HG02588 (cell line): Measurements from ENCODE around the gene HOXA7.

Experiments
- ATAC-seq: cut with Tn5 transposase; IDR thresholded peaks from one replicate; pipeline ENCODE4 v1.9.1; 2021; ENCODE audit warnings: mild to moderate bottlenecking, moderate library complexity; ENCODE audit not compliant: unreplicated experiment

The HOXA7 gene

DNA sequence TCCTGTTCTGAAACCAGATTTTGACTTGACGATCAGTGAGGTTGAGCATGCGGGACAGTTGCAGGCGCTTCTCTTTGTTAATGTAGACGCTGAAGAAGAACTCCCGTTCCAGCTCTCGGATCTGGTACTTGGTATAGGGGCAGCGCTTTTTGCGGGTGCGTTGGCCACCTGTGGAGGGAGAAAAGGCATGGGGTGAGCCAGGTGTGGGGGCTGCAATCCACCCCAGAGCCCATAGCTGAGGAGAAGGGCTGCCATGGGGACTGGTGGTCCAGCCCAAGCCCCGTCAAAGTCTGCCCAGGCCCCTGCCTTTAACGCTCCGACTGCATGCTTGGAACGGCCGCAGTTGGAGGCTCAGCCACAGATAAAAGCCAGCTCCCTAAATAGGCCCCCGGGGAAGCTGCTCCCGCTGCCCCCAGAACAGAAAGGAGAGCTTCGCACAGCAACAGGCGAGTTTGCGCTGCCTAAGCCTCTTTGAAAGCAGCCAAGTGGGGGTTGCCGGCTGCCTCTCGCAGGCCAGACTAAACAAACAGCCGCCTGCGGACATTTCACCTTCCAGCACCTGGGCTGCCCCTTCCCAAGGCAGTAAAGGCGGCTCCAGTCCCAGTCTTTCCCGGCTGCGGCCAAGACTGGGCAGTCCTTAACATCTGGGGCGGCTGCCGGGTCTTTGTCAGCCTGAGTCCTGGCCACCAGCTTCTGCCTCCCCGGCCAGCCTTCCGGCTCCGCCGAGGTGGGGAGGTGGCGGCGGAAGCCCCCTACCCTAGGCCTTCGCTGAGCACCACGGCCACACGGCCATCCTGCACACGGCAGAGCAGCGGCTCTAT is 26.6 kb upstream of the HOXA7 start:
- ATAC-seq = no peak

DNA sequence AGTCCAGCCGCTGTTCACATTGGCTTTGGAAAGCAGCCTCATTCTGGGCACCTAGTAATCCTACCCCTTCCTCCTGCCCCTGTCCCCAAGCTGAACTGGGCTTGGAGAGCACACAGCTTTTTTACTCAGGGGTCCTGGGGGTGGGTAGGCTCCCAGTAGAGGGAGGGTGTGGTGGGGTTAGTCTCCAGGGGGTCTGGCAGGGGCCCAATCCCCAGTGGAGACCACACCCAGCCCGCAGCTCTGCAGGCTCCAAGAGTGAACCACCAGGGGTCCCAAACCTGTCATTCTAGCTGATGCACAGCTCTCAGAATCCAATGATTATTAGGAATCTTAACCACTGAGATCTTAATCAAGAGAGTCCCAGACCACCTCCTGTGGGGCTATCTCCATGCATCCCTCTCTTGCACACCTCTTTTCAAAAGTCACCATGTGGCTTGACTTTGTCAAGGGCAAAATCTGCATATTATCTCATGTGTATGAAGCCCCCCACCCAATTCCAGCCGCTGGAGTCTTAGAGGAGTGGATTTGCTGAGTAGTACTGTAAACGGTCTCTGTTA is 25.9 kb upstream of the HOXA7 start:
- no peak for ATAC-seq

DNA sequence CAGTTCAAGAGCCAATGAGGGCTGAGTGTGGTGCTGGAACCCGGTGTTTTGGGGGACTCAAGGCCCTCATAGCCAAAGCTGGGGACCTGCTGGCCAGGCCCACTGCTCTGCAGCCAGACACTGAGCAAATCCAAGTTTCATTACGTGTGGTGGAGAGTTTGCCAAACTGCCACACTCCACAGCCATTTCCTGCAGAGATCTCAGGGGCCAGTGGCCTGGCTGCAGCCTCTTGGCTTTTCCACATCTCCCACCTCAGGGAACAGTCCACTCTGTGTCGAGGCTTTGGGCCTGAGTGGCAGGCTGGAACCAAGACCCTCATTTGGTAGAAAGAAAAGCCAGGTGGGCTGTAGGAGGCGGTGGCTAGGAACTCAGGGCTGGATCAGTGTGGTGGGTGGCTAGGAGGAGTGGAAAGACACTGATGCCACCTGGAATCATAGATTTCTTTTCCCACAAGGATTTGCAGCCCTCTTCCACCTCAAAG is 25.4 kb upstream of the HOXA7 start:
- no peak for ATAC-seq

DNA sequence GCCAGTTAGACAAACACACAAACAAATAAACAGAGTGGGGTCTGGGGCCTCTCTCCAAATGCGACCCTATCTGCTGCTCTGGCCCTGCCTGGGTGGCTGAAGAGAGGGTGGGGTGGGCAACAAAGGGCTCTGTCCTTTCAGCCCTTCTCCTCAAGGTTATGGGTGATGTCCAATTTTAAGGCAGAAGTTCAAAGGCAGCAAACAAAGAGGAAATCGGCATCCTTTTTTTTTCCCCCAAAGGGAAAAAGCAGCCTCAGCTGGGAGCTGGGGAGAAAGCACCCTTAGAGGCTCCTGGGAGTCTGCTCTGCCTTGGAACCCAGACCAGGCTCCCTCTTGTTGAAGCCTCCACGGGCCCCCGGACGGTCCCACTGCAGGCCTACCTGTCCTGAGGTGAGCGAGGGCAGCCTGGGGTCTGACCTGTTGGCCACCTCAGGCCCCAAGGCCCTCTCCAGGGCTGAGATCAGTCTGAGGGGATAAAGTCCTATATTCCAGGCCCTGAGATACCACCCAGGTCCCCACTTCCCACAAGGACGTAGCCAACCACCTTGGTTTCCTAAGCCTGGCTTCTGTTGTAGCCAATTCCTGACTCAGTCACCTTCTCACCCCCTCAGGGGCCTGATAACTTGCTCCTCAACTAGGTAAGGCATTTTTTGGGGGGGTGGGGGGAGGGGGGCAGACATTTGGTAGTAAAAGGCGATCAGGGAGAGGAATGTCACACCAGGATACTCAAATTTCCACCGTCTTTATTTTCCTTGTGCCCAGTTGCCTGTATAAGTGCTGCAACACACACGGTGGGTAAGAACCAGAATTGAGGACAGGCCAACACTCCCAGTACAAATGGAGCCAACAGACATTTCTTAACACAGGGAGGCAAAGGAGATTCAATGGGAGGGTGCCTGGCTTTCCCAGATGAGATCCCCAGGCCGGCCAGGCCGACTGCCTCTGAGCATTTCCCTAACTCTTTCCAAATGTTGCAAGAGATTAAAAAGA is 24.3 kb upstream of the HOXA7 start:
- ATAC-seq = no peak

DNA sequence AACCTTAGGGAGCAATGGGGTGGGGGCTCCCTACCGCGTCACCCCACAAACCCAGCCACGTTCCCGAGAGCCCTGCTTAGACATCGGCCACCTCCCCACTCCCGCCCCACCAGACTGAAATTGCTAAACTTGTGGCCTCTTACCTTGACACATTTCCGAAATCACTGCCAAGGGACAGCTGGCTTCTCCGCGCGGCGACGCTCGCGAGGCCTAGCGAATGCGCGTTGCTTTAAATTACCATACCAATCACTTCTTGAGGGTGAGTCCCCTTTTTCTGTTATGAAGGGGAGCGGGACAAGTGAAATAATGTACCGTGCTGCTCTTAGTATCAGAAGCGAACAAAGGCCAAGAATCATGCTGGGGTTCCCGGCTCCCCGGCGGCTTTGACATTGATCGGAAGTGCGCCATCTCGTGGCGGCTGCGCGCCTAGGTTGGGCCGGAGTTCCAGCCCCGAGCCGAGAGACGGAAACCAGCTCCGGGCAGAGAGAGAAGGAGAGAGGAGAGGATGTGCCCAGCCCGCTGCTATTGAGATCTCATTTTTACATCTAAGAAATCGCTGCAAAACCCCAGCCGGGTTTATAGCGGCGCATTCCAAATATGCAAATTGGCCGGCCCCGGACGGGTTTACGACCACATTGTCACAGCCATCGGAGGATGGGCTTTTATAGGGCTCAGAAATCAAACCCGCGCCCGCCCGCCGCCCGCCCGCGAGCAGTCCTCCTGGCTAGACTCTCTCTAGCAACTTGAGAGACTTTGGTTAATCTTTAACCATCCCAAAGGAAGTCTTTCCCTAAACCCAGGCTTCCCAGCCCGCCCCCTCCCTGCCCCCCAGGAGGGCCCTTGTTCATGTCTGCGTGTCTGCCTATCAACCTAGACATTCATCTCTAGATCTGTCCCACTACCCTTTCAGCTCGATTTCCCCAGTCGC is 23.3 kb upstream of the HOXA7 start:
- ATAC-seq = no peak

DNA sequence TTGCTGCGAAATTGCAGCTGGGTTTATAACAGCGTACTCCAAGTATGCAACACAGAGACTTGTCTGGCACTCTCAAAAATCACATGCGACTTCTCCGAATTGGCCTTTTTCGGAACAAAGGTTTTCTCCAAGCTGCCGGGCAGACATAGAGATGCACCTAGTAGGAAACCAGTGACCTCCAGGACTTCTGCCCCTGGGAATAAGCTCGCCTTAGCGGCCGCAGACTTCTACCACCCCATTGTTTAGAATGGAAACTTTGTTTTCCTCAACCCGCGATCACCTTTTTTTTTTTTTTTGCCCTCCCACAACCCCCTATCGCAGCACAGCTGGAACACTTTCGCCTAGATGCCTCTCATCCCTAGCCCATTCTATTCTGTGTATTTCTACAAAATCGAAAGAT is 22.6 kb upstream of the HOXA7 start:
- ATAC-seq = no peak

DNA sequence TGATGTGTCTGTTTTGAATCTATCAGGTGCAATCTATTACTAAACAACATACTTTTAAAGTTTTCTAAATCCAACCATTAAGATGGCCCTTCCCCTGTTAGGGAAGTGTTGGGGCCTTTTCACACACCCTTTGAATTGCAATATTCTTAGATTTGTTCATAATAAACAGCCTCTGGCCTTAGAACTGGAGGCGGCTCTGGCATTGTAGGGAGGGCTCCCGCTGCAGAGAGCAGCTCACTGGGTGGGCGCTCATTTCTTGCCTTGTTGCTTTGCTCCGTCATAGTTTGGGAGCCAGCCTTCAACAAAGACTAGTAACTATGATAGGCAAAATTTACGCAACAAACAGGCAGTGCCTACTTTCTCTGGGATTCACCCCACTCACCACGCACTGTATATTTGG is 21.9 kb upstream of the HOXA7 start:
- ATAC-seq = no peak

DNA sequence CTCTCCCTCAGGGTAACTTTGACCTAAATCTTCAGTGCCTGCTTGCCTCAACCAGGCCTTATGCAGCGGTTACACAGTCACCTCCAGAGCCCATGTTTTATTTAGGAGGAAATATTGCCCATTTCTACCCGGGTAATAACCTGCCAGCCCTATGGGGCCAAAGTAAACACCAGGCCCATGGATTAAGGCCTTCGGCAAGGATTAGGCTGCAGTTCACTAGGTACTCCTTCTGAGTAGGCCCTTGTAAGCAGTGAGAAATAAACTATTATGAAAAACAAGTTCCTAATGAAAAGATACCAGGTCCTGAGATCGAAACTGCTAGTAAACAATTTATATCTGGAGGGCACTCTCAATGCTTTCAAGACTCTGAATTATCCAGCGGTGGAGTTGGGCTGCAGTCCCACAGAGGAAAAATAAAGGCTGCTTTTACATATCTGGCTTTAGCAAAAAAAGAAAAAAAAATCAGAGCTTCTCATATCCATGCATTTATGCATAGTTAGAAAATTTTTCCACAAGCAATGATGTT is 21.4 kb upstream of the HOXA7 start:
- ATAC-seq = no peak

DNA sequence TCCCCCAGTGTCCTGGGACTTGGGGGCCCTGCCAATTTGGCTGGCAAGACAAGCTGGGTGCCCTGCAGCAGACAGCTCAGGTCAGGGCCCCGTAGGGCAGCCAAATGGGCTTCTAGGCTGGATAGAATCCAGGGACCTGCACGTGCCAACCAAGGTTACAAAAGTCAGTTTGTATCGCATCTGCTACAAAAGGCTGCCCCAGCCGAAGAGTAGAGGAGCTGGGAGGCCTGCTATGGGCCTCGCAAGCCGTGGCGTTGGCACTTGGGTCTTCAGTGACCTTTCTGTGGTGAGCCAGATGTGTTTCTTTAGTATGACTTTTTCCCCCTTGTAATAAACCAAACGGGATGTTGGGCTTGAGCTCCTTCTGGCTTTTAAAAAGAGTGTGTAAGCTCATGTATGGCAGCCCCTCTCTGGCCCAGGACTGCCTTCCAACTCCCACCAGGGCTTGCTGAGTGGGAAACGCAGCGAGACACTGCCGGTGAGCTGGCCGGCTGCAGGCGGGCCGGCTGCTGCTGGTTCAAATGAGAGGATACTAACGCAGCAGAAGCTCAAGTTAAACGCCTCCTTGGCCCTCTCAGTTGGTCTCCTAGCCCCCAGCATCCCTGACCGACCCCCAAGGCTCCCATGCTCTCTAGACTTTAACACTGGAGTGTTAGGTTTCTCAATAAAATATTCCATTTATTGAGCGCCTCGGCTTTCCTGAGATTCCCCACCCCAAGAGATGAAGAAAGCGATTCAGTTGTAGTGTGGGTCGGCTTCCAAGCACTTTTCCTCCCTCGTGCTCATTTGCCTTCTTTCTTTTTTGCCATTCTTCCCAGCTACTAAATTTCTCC is 20.7 kb upstream of the HOXA7 start:
- ATAC-seq = no peak

DNA sequence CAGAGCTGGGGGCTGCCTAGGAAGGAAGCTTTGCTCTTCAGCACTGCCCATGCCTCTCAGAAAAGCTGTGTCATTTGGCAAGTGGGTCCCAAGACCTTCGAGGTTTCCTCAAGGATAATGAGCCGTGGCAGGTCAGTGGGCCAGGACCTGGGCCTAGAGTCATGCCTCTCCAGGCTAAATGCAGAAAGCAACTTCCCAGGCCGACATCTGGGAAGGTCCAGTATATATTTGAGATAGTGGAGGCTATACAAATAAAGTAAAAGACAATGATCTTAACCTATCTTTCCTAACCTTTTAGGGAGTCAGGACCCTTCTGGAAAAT is 20.0 kb upstream of the HOXA7 start:
- ATAC-seq = no peak

DNA sequence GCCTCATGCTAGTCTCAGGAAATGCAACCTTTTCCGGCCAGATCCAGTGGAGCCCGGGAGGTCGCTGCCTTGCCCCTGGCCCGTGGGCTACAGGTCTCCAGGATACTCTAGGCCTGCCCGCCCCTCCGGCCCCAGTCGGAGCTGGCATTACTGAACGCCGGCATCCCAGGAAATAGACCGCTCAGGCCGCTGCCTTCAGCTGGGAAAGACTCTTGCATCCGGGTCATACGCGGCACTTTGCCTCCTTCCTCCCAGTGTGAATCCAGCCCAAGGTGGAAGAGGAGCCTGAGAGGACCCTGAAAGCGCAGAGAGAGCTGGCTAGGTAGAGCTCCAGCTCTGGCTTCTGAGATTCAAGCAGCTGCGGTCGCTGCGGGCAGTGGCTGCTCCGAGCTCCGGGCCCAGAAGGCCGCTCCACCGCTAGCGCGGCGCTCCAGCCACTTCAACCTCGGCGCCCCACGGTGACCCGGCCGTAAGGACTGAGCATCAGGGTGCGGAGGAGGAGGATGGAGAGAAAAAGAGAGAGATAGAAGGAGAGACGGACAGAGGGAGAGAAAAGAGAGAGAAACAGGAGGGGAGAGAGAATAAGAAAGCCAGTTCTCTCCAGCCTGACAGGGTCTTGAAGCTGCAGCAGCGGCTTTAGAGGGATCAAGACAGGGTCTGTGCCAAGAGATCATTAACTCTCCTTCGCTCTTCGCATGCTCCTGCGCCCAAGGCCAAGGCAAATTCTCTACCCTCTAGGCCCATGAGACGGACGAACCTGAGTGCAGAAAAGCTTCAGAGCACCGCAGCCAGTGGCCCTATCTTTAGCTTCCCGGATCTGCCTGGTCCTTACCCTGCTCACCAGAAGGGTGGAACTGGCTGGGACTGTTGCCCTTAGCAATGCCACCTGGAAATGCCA is 19.4 kb upstream of the HOXA7 start:
- no peak for ATAC-seq

DNA sequence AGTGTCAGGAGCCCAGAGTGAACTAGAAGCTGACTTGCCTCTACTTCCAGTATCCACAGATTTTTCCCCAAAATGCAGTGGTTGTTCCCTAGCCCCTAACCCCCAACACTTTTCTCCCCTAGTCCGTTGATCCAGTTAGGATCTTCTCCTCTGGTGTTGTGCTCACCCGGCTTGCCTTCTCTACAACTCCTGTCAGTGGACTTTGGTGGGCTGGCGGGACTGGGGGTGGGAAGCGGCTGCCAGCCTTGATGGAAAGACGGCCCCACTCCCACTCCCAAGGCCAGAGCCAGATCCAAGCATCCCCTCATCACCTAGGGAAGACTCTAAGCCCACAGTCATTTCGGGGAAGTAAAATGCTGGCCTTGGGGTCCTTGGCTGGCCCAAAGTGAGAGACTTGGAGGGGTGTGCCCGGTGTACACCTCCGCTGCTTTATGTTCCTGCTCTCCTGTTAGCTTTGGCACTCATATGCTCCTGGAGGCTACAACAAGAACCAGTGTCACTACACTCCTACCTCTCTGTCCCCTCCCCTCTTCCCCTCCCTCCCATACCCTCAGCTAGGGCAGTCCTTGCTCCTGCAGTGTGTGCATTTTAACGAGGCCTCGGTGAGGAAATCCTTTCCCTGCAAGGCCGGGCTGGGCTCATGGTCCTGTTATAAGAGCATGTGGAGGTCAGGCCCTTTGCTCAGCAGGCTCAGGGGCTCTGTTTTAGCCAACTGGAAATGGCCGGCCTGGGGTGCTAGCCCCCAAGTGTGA is 18.6 kb upstream of the HOXA7 start:
- ATAC-seq = no peak

DNA sequence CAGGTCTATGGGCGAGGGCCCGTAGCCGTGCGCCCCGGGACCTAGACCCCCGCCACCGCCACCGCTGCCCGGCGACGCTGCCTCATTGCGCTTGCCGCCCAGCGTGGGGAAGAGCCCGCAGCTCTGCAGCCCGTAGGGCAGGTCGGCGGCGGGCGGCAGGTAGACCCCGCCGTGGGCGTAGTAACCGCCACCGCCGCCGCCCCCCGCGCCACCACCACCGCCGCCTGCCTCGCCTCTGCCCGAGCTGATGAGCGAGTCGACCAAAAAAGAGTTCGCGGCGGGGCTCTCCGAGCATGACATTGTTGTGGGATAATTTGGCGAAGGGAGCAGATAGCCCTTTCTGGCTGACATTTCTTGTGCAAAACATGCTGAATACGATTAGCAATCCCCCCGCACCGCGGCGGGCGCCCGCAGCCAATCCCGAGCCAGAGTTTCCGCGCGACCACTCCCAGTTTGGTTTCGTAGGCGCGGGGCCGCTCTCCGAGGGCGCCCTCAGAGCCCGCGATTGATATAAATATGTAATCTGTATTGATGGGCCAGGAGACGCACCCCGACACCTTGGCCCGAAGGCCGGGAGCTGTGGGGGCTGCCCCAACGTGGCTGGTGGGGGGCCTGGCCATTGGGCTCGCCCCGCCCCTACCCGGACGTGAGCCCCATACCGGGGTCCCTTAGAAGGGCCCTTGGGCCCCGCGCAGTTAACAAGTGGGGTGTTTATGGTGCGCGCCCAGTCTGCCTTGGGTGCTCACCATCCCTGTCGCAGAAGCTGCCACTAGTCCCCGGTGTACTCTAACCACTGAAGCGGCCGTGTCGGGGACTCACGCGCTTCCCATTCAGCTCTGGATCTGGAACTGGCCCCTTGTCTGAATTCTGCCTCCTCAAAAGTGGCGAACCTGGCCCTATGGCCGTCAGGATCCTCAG is 17.7 kb upstream of the HOXA7 start, which contains the start of gene HOXA10:
Gene HOXA10, minus strand, starts transcription at position 365 of the 918 bp plus-strand sequence. Its CDS starts 14 bp downstream, at position 351.
- no peak for ATAC-seq

DNA sequence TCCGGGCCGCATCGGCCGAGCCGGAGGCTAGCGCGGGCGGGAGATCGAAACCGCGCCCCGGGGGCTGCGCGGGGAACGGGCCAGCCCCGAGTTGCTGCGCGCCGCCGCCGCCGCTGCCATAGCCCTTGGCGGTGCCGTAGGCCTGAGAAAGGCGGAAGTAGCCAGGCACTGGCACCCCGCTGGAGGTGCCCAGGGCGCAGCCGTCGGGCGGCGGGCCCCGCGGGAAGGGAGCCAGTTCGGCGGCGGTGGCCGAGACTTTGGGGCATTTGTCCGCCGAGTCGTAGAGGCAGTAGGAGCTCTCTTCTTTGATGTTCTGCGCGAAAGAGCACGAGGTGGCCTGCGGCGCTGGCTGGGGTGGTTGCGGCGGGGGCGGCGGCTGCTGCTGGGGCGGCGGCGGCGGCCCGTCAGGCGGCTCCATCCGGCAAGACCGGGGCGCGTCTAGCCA is 17.1 kb upstream of the HOXA7 start:
- peak; percentile 51 for ATAC-seq

DNA sequence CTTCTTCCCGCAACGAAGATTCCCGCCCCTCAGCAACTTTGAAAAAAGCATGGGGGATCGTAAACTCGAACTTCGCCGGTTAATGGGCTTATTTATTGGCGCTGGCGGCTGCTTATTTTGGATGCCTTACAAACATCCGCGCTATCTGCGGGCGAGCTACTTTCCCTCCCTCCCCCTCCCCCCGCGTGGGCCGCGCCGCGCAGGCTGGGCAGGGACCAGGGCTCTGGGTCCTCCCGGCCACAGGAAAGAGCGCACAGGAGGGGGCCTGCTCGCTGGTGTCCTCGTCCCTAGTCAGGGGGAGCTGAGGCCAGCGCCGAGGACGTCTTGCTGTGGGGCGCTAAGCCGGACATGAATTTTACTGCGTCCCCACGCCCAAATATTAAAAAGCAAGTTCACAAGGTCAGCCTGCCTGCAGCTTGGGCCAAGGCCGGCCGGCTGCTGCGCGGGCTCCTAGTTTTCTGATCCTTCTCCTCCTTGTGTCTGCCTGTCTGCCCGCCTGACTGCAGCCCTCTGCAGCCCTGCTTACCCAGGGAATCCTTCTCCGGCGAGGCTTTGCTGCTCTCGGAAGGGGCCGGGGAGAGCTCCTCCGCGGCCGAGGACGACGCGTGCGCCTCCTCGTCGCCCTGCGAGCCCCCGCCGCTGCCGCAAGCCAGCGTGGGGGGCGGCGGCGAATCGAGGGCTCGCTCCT is 16.5 kb upstream of the HOXA7 start:
- ATAC-seq = no peak

DNA sequence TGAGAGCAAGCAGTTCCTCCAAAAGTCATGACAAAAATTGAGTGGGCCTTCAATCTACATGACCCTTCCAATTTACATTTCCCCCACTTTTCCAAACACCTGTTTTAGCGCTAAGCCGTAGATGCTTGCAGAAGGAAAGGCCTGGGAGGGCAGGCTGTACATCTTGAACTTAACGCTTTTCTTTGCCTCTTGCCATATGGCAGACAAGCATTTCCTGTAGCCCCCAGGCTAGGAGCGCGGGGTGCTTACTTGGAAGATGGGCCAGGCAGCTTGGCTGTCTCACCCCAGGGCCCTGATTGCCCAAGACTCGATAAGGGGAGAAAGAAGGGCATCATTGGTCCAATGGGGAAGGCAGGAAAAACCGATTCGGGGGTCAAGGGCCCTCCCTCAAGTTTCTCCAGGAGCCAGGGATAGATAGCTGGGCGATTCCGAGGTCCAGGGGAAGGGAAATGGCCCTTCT is 15.9 kb upstream of the HOXA7 start:
- no peak for ATAC-seq
